HEK293T (cell line): ENCODE measurements around the gene PIEZO1.

ENCODE experiments used
- CTCF ChIA-PET: fragments of 350-600 bp; formaldehyde crosslinking; extraction: SDS; loops from one replicate; lab custom pipeline; 2021; ENCODE audit warnings: antibody characterized with exemption, inconsistent platforms; lab: Yijun Ruan, JAX
- POLR2A ChIA-PET: fragments of 350-600 bp; formaldehyde crosslinking; extraction: SDS; loops from one replicate; lab custom pipeline; 2020; ENCODE audit warnings: antibody characterized with exemption, inconsistent platforms; lab: Yijun Ruan, JAX
- DNase-seq: peaks from one replicate; pipeline ENCODE4 v3.0.0; 2012; ENCODE audit warnings: mixed read lengths; ENCODE audit errors: extremely low spot score
- ARNT ChIP-seq: fragments of 450-650 bp; IDR thresholded peaks from 2 replicates; pipeline ENCODE4 v1.6.1; 2017; ENCODE audit warnings: mild to moderate bottlenecking
- BHLHE40 ChIP-seq: fragments of 450-650 bp; IDR thresholded peaks from 2 replicates; pipeline ENCODE4 v1.6.1; 2016; ENCODE audit warnings: mild to moderate bottlenecking, moderate library complexity, borderline replicate concordance
- CTBP1 ChIP-seq: fragments of 450-650 bp; IDR thresholded peaks from 2 replicates; pipeline ENCODE4 v1.6.1; 2016; ENCODE audit warnings: borderline replicate concordance
- ELF4 ChIP-seq: fragments of 450-650 bp; IDR thresholded peaks from 2 replicates; pipeline ENCODE4 v1.6.1; 2017; ENCODE audit warnings: antibody characterized with exemption
- FOXA1 ChIP-seq: fragments of 450-650 bp; IDR thresholded peaks from 2 replicates; pipeline ENCODE4 v1.6.1; 2016; ENCODE audit warnings: mild to moderate bottlenecking
- FOXK2 ChIP-seq: fragments of 450-650 bp; IDR thresholded peaks from 2 replicates; pipeline ENCODE4 v1.6.1; 2016; ENCODE audit warnings: mild to moderate bottlenecking
- FOXM1 ChIP-seq: fragments of 450-650 bp; IDR thresholded peaks from 2 replicates; pipeline ENCODE4 v1.6.1; 2017; ENCODE audit warnings: mild to moderate bottlenecking, borderline replicate concordance
- HDGF ChIP-seq: fragments of 450-650 bp; IDR thresholded peaks from 2 replicates; pipeline ENCODE4 v1.6.1; 2017; ENCODE audit warnings: antibody characterized with exemption, borderline replicate concordance
- L3MBTL2 ChIP-seq: fragments of 450-650 bp; conservative IDR thresholded peaks from 2 replicates; pipeline ENCODE4 v1.6.1; 2016; ENCODE audit warnings: mild to moderate bottlenecking
- LEF1 ChIP-seq: fragments of 450-650 bp; IDR thresholded peaks from 2 replicates; pipeline ENCODE4 v1.6.1; 2017; ENCODE audit warnings: mild to moderate bottlenecking, borderline replicate concordance
- NFRKB ChIP-seq: fragments of 450-650 bp; IDR thresholded peaks from 2 replicates; pipeline ENCODE4 v1.6.1; 2016; ENCODE audit warnings: mild to moderate bottlenecking, moderate library complexity
- SP1 ChIP-seq: fragments of 450-650 bp; IDR thresholded peaks from 2 replicates; pipeline ENCODE4 v1.6.1; 2017
- SUZ12 ChIP-seq: fragments of 450-650 bp; IDR thresholded peaks from 2 replicates; pipeline ENCODE4 v1.6.1; 2016; ENCODE audit warnings: mild to moderate bottlenecking
- TARDBP ChIP-seq: fragments of 450-650 bp; IDR thresholded peaks from 2 replicates; pipeline ENCODE4 v1.6.1; 2016
- ZNF384 ChIP-seq: fragments of 450-650 bp; IDR thresholded peaks from 2 replicates; pipeline ENCODE4 v1.6.1; 2016
- TF ChIP-seq, protein P1 (sequence below): fragments of 450-650 bp; IDR thresholded peaks from 2 replicates; pipeline ENCODE4 v1.6.1; 2016

PIEZO1 gene

DNA sequence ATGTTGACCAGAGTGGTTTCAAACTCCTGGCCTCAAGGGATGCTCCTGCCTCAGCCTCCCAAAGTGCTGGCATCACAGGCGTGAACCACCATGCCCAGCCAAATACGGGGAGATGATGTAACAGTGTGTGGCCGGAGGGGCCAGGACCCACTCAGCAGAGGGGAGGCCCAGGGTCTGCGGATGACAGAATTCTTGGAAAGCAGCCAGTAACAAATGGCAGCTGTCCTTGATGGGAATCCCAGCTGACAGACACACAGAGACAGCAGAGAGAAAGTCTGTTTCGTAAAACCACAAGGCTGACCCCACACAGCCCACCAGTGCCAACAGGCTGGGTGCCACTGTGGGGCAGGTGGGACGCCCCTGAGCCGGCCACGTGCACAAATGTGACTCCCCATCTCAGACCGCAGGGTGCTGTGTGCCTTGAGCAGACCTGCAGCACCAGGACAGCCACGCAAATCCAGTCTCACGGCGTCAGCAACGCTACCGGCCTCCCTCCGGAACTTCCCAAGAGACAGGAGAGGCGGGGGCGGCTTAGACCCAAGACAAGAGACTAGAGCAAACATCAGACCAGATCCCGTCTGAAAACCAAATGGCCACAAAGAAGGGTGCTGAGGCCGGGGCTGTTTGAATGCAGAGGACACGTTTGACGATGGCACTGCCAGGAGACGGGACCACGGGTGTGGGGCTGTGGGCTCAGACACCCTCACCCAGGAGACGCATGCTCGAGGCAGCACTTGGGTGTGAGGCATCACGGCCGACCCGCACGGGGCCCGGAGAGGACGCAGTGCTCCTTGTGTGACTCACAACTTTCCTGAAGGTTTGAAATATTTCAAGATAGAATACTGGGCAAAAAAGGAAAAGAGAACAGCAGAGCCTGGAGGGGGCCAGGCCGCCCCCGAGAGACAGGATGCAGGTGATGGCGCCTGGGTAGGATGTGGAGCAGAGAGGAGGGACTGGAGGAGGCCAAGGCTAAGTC lies 54.1 kb downstream of the PIEZO1 start:
- ChIA-PET CTCF (no interaction called here), POLR2A (no interaction called here)
- TF ChIP-seq ARNT = no peak
- TF ChIP-seq, protein P1, sequence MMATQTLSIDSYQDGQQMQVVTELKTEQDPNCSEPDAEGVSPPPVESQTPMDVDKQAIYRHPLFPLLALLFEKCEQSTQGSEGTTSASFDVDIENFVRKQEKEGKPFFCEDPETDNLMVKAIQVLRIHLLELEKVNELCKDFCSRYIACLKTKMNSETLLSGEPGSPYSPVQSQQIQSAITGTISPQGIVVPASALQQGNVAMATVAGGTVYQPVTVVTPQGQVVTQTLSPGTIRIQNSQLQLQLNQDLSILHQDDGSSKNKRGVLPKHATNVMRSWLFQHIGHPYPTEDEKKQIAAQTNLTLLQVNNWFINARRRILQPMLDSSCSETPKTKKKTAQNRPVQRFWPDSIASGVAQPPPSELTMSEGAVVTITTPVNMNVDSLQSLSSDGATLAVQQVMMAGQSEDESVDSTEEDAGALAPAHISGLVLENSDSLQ = no peak
- no peak for TF ChIP-seq TARDBP
- no peak for TF ChIP-seq NFRKB
- no peak for TF ChIP-seq LEF1
- no peak for TF ChIP-seq HDGF
- no peak for TF ChIP-seq SP1
- no peak for TF ChIP-seq ELF4
- TF ChIP-seq ZNF384 = no peak
- TF ChIP-seq L3MBTL2 = no peak
- no peak for TF ChIP-seq FOXK2
- no peak for DNase-seq

DNA sequence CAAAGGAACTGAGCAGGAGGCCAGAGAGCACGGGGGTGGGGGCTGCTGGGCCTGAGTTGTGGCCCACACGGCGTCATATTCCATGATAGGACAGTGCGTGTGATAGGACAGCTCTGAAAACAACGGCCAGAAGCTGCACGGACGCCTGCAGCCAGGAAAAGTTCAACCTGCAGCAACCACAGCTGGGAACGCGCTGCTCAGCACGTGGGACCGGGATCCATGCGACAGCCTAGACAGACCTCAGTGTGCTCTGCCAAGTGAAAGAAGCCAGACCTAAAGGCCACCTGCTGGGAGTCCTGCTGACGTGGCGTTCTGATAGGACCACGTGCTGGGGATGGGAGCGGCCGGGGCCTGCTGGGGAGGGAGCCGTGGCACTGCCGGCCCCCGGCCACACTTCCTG lies 57.1 kb downstream of the PIEZO1 start:
- DNase-seq = peak; percentile 39
- ChIA-PET POLR2A (no interaction called here), CTCF (interaction anchor here (0.8 kb wide), 1 partner anchor 10 kb away, joined by 3 read pairs; no protein-coding TSS in a partner anchor)
- TF ChIP-seq, protein P1 = peak; percentile 45; the same call in 1 of the 2 replicates
- no peak for TF ChIP-seq SP1
- TF ChIP-seq L3MBTL2 = peak; percentile 42

DNA sequence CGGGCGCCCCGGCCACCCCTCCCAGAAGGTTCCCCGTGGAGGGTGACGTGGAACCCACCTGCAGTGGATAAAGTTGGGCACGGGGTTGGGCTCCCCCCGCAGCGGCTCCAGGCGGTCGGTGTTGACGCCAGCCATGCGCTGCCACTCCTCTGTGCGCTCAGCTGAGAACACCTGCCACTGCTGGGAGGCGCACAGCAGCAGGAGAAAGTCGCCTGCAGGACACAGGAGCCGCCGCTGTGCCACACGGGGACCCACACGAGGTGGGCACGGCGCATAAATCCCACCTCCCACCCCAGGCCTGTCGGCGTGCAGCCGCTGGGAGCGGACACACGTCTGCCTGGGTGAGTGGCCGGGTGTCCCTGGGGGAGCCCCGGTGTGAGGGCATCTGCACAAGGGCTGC lies 58.0 kb downstream of the PIEZO1 start:
- DNase-seq = no peak
- POLR2A ChIA-PET = no interaction called here
- TF ChIP-seq CTBP1 (no peak), FOXK2 (no peak), FOXM1 (no peak), SUZ12 (no peak), FOXA1 (no peak), ELF4 (no peak), SP1 (no peak), TARDBP (no peak), LEF1 (no peak), BHLHE40 (no peak), HDGF (no peak), L3MBTL2 (no peak), NFRKB (no peak), ZNF384 (no peak)
- CTCF ChIA-PET = interaction anchor here (0.8 kb wide), 1 partner anchor 11 kb away, joined by 3 read pairs; no protein-coding TSS in a partner anchor

DNA sequence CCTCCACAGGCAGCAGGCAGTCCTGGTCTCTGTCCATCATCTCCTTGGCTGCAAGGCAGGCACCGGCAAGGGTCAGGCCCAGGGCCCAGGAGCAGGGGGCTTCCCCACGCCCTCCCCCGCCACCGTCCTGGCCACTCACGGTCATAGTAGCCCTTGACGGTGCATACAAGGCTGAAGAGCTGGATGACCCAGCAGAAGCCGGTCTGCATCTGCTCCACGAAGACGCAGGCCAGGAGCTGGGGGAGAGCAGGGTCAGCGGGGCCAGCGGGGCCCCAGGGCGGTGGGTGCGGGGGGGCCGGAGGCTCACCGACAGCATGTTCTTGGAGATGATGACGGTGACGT lies 58.6 kb downstream of the PIEZO1 start:
- no peak for DNase-seq
- POLR2A ChIA-PET = no interaction called here
- CTCF ChIA-PET = no interaction called here

DNA sequence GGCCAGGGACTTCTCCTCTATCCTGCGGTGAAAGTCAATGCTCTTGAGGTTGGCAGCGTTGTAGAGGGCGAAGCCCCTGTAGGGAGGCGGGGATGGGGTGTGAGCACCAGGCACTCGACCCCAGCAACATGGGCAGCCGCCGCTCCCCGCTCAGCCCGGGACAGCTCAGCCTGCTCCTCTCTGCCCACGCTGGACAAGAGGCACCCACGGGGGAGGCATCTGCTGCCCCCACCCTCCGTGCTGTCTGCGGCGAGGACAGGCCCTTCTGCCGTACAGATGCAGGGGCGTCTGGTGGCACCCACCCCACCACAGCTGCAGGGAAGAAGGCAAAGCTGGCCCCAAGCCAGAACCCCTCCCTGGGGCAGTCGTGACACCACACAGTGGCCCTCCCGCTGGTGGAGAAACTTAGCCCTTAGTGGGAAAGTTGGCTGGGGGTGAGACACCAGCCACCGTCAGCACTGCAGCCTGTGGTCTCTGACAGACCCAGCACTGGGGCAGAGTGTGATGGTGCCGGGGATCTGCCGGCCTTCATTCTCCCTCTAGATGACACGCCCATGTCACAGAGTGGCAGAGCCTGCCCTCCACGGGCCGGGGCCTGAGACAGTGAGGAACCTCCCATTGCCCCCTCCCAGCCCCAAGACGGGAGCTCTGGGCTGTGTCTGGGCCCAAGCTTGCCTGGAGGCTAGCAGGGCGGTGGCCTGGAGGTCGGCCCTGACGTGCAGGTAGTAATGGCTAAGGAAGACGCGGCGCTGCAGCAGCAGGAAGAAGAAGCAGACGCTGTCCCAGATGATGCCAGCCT lies 59.2 kb downstream of the PIEZO1 start:
- TF ChIP-seq SP1 (no peak), BHLHE40 (no peak), FOXA1 (no peak), ARNT (no peak), FOXK2 (no peak), TARDBP (no peak), ELF4 (no peak), L3MBTL2 (no peak), CTBP1 (no peak), LEF1 (no peak), ZNF384 (no peak), HDGF (no peak), FOXM1 (no peak), SUZ12 (no peak), NFRKB (no peak)
- TF ChIP-seq, protein P1 = no peak
- ChIA-PET POLR2A (no interaction called here), CTCF (no interaction called here)
- no peak for DNase-seq

More for the DNA sequence above, 58.6 kb downstream of the PIEZO1 start:
- TF ChIP-seq FOXK2 = no peak
- no peak for TF ChIP-seq CTBP1
- no peak for TF ChIP-seq ELF4
- no peak for TF ChIP-seq ZNF384
- TF ChIP-seq, protein P1 = no peak
- no peak for TF ChIP-seq SP1
- TF ChIP-seq LEF1 = no peak
